ENCODE data around the gene DTWD2.
"Not testable (repeated sequence)": the region's sequence is repeated elsewhere in the genome, so short reads cannot be mapped to it uniquely, and the experiment has no call there.

The DTWD2 gene

DNA sequence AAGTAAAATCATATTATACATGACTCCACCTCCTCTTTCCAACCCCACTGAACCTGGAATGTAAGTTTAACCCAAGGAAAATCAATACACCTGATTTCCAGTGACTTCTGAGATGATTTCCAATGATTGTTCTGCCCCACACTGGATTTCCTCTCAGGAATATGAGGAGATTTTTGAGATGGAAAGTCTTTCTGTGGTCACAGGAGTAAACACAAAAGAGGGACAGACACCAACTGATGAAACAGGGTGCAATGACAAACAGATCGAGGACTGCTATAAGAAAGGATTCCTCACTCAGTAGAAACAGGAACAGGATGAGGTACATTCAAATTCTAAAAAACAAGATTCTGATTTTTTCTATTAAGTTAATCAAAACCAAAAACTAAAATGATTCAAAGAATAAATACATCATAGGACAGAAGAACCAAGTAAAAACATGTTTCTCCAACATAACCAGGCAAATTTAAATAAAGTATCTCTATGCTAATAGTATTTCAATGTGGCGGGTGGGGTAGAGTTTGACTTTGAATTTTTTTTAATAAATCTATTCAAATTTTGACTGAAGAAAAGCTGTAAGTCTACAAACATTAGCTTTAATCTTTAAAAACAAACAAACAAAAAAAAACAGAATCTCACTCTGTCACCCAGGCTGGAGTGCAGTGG is 42.1 kb downstream of the DTWD2 start:
- DNase-seq: no peak

DNA sequence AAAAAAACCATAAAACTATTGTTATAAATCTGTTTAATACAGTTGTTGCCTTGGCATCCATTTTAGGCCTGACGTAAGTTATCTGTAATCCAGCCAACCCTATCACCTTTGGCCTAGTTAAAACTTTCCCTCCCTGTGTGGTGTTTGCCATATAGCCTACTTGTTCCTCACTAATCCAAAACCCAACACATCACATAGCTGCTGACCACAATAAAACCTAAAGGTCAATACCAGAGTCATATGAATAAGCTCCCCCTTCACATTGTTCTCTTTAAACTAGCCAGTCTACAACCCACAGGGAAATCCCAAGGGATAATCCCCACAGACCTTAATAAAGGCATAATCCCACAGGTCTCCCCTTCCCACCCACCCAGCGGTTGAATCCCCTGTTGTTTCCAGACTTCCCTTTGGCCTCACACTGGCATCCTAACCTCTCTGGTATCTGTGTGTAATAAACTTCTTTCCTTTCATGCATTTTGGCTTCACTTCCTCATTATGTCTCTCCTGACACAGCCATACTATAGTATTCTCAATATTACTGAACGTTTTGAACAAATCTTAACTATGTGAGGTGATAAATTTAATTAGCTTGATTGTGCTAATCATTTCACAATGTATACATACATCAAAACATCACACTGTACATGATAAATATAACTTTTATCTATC is 50.8 kb downstream of the DTWD2 start:
- no peak for DNase-seq

DNA sequence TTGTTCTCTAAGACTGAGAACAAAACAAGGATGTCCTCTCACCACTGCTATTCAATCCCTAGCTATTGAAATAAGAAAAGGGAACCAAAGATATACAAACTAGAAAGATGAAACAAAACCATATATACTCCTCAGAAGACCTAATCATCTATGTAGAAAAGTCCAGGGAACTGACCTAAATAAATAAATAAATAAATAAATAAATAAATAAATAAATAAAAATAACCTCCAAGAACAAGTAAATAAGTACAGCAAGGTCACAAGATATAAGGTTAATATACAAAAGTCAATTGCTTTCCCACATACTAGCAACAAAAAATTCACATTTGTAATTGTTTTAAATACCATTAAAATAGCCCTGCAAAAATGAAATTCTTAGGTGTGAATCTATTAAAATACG is 54.6 kb downstream of the DTWD2 start:
- no peak for DNase-seq

DNA sequence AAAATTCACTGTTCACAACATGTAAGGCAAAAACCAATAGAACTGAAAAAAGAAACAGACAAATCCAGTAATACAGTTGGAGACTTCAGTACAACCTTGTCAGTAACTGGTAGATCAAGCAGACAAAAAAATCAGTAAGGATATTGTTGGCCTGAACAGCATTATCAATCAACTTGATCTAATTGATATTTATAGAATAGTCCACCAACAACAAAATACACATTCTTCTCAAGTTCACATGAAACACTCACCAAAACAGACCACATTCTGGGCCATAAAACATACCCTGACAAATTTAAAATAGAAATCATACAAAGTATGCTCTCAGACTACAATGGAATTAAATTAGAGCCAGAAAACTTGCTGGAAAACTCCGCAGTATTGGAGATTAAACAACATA is 56.8 kb downstream of the DTWD2 start:
- no peak for DNase-seq

DNA sequence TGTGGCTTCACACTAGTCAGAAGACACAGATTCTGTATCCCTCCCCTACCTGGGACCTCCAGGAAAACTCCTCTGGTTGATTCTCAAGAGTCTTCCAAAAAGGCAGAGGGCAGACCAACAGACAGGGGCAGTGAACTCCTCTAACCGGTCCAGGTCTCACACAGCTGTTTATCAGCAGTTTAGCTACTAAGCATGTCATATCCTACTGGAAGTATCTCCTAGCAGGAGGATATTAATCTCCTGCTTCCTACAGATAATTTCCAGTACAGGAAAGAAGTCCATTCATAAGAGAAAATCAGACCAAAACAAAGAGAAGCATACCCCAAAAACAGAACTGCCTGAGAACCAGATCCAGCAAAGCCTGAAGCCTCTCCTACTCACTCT is 64.3 kb downstream of the DTWD2 start:
- DNase-seq: no peak

DNA sequence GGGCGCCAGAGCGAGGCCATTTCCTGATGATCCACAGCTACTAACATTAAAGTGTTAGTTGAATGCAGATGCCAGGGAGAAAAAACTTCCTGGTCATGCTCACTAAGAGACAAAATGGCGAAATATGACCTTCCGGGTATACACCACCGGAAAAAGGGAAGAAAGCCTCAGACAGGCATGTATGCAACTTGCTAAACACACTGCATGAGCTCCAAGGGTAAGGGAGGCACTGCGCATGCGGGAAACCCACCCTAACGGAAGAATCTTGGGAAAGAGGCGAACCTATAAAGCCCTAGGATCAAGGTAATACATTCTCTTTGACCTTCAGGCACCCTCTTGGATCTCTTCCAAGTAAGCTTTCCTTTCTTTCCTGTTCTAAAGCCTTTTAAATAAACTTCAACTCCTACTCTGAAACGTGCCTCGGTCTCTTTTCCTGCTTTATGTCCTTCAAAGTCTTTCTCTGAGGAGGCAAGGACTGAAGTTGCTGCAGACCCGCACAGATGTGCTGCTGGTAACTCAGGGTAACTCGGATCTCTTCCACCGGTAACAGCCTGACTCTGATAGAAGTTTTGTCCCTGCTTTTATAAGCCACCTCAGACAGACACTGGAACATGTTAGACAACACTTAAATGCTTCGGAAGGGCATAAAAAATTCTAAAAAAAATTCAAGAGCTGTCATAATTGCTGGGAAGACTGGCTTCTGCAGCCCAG is 64.9 kb downstream of the DTWD2 start:
- no peak for DNase-seq

DNA sequence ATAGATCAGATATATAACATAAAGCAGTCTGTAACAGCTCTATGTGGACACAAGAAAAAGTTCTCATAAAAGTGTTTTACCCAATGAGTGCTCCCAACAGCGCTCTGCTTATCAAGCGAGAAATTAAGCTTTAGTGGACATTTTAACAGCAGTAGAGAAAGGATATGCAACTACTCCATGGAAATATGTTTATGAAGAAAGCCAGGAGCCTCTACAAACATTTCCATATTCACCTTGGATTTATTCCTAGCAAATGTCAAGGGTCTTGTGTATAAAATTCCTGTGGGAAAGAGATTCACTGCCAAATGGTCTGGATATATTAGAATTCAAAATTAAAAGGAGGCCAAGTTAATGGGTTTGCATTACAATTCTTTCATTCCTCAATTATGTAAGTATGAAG is 66.5 kb downstream of the DTWD2 start:
- no peak for DNase-seq

DNA sequence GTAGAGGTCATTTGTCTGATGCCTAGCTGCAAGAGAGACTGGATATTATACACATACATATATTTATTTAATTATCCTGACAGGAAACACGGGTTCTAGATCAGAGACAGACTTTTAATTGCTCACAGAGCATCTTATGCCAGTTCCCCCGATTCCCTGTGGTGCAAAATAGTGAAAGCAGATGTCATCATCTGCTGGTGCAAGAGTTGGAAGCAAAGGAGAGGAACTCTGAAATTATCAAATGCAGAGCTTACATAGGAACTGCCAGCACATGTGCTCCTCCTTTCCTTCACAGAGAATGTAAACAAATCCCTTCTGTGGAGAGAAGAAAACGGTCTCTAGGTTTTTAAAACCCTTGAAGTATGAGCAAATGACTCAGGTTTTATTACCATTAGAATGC is 69.3 kb downstream of the DTWD2 start:
- peak; percentile 9 for DNase-seq

DNA sequence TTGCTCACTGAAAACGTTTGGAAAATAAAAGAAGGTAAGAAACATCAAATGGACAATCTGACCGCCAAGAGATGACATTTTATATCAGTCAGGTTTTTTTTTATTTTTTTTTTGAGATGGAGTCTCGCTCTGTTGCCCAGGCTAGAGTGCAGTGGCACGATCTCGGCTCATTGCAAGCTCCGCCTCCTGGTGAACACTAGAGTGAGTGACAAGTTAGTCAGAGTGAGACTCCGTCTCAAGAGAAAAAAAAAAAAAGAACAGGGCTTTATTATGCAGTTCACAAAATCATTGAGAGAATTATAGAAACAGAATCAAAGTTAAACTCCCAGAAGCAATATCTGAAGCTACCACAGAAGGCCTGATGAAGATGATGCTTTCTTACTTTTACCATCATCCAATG is 70.1 kb downstream of the DTWD2 start:
- DNase-seq: no peak

DNA sequence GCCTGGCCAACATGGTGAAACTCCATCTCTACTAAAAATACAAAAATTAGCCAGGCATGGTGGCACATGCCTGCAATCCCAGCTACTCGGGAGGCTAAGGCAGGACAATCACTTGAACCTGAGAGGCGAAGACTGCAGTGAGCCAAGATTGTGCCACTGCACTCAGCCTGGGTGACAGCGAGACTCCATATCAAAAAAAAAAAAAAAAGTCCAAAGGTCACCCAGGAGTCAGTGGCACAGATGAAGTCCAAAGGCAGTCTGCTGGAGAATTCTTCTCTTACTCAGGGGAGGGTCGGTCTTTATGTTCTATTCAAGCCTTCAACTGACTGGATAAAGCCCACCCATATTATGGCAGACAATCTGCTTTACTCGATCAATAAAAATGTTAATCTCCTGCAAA is 80.8 kb downstream of the DTWD2 start:
- not testable (repeated sequence) for DNase-seq

DNA sequence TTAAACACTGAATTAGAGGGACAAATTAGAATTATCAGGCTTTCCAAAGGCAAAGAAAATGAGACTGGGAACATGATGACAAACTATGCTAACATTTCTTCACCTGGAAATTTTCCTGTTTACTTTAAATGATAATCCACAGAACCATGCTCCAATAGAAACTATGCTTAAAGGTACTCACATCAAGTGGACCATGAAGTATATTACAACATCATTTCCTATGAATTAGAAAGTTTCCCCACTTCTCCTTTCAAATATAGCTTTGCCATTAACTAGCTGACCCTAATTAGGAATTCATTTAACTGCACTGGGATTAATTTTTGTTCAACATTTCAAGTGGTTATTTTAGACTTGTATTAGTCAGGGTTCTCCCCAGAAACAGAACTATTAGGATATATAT is 81.4 kb downstream of the DTWD2 start:
- DNase-seq: no peak

DNA sequence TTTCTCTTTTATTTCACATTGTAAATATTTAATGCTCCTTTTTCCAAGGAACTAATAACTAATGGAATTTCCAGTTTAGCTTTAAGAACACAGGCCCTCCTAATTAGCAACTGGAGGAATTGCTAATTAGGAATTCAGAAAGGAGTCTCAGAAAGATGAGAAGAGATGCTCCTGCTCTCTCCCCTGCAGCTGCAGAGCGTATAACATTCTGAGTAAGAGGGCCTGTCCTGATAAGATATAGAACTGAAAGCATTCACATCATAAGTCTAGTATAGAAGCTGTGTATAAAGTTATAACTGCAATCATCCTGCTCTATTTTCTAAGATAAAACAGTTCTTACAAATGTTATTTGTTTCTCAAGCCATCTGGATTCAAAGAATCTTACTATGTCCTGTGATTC is 83.2 kb downstream of the DTWD2 start:
- DNase-seq: no peak

DNA sequence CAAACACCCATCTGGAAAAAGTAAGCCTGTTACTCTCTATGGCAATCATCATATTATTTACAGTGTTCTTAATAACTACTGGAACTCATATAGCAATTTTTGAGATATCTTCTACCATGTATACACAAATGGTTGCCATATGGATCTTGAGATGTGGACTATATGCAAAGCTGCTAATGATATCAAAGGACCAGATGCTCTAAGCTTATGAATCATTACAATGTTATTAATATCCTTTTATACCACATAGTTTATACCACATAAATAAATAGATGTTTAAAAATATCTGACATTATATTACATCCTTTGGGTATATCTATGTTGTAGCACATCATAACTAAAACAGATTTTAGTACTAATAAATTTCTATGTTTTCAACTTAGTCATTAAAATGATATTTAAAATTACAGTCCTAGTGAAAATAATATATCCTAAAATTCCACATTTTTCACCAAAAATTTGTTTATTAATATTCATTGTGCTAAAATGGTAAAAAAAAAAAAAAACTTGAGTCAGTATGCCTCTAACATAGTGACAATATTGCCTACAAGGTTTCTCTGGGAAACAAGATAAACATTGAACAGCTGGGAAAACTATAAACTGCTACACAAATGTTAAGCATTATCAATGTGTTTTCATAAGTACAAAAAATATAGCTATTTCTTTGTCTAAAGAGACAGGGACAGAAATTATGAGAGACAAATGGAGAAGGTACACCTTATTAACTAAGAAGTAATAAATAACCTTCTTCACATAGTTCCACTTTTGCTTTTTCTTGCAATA is 85.5 kb downstream of the DTWD2 start:
- no peak for DNase-seq

DNA sequence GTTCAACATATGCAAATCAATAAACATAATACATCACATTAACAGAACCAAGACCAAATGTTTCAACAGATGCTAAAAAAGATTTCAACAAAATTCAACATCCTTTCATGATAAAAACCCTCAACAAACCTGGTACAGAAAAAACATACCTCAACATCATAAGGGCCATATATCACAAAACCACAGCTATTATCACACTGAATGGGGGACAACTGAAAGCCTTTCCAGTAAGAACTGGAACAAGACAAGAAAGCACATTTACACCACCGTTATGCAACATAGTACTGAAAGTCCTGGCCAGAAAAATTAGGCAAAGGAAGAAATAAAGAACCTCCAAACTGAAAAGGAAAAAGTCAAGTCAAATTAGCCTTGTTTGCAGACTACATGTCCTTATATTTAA is 93.6 kb downstream of the DTWD2 start:
- DNase-seq: no peak

DNA sequence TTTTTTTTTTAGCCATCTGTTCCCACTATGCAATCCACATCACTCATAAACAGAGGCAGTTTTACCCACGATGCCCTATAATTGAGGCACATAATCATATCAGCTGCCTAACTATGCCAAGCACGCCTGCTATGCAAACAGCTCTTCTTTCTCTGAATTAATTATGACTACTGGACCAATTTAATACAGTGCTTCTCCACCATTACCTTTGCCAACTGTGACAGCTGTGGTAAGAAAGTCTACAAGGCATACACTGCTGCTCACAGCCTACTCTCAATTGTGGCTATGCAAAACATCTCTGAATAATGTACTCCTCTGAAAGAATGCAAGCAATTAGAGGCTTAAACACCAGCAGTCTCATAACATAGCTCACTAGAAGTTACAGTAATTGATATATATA is 97.1 kb downstream of the DTWD2 start:
- DNase-seq: no peak

DNA sequence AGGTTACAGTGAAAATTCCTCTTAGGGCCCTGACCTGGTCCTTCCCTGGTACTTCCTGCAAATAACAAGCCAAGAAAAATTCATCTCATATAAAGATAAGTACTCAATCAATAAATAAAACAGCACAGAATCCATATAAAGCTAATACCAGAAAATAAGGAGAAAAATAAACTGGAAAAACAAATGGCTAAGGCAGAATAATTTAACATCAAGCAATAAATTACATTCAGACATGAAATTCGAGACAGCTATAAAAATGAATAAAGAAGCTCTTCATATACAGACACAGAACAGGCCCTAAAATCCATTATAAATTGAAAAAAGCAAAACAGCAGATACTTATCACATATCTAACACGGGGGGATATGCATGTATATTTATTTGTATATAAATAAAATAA is 99.2 kb downstream of the DTWD2 start:
- no peak for DNase-seq

DNA sequence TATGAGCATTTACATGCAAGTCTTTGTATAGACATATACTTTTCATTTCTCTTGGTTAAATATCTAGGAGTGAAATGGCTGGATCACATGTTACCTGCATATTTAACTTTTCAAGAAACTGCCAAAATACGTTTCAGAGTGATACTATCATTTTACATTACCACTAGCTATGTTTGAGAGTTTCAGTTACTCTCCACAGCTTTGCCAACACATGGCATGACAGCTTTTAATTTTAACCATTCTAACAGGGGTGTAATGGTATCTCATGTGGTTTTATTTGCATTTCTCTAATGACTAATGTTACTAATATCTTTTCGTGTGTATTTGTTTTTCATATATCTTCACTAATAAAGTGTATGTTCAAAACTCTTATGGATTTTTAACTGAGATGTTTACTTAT is 99.8 kb downstream of the DTWD2 start:
- DNase-seq: no peak

DNA sequence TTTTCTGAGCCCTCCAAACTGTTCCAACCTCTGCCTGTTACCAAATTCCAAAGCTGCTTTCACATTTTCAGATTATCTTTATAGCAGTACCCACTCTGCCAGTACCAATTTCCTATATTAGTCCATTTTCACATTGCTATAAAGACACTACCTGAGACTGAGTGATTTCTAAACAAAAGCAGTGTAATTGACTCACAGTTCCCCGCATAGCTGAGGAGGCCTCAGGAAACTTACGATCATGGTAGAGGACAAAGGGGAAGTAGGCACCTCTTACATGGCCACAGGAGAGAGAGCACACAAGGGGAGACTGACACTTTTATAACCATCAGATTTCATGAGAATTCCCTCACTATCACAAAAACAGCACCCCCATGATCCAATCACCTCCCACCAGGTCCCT is 105.0 kb downstream of the DTWD2 start:
- no peak for DNase-seq

DNA sequence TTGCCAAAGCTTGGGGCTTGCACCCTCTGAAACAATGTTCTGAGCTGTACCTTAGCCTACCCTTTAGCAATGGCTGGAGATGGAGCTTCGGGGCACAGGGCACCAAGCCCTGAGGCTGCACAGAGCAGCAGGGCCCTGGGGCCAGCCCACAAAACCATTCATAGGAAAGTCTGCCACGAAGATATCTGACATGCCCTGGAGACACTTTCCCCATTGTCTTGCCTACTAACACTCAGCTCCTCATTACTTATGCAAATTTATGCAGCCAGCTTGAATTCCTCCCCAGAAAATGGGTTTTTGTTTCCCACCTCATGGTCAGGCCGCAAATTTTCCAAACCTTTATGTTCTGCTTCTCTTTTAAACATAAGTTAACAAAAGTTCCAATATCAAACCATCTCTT is 105.7 kb downstream of the DTWD2 start:
- DNase-seq: no peak

DNA sequence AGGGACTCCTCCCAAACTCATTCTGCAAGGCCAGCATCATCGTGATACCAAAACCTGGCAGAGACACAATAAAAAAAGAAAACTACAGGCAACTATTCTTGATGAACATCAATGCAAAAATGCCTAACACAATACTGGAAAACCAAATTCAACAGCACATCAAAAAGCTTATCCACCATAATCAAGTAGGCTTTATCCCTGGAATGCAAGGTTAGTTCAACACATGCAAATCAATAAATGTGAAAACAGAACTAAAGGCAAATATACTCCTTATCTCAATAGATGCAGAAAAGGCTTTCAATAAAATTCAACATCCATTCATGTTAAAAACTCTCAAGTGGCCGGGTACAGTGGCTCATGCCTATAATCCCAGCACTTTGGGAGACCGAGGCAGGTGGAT is 111.5 kb downstream of the DTWD2 start:
- not testable (repeated sequence) for DNase-seq

DNA sequence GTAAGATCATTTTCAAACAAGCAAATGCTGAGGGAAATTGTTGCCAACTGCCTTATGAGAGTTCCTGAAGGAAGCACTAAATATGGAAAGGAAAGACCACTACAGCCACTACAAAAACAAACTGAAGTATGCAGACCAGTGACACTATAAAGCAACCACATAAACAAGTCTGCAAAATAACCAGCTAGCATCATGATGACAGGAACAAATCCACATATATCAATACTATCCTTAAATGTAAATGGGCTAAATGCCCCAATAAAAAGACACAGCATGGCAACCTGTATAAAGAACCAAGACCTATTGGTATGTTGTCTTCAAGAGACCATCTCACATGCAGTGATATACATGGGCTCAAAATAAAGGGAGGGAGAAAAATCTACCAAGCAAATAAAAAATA is 113.2 kb downstream of the DTWD2 start:
- no peak for DNase-seq

DNA sequence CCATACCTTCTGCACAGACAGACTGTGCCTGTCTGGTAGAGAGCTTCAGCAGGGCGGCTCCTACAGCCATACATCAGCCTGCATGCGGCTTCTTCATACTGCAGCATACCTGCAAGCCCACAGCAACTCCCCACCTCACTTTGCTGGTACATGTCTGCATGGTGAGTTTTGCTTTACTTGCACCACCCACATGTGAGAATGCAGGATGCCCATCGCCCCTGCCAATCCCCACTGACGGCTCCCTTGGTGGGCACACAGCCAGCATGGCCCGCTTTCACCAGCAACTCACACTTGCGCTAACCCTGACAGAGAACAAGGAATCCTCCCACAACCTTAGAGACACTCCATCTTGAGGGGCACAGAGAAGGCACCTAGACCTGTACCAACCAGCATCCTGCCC is 114.9 kb downstream of the DTWD2 start:
- DNase-seq: no peak

DNA sequence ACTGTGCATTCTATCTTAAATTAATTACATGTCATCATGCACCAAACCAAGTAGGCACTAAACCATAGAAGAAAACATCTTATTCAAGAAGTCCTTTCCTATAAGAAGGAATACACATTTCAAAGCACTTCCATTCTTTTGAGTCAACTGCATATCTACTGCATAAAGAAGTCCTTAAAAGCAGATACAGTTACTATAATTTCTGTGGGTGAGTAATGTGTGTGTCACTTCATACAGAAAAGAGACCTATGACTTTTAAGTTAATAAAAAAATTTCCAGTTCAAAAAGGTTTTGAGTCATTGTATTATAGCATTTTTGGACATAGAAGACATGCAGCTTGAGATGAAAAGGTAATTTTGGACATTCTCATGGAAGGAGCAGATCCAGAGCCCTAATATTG is 125.0 kb downstream of the DTWD2 start:
- no peak for DNase-seq

DNA sequence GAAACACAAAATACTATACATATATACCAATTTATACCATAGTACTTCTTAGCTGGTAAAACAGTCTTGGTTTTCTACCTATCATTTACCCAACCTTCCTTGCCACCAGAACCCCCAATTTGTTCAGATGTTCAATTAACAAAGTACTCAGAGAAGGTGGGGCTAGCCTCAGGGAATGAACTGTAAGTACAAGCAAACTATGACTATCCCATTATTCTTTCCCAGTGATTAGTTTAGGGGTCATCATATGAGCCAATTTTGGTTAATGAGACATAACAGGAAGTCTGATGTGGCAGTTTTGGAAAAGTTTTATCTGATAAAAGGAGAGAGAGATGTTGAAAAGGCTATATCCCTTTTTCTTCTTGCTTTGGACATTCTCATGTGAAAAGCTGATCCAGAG is 125.8 kb downstream of the DTWD2 start:
- no peak for DNase-seq

Data from inflammatory macrophage treated with lipopolysaccharide for 4 hours (primary cell).